GM12891 (cell line): Measurements from ENCODE around the gene ZBTB5.

Source experiments
- PAX5 ChIP-seq: IDR thresholded peaks from 2 replicates; pipeline ENCODE4 v1.6.1; 2011; ENCODE audit warnings: low read length, moderate library complexity, mild to moderate bottlenecking; ENCODE audit not compliant: insufficient read depth, severe bottlenecking
- POLR2A ChIP-seq: IDR thresholded peaks from 2 replicates; pipeline ENCODE4 v1.6.1; 2011; ENCODE audit warnings: low read depth, low read length, control low read depth
- POLR2AphosphoS5 ChIP-seq: IDR thresholded peaks from 2 replicates; pipeline ENCODE4 v1.6.1; 2011; ENCODE audit warnings: low read depth, low read length, control low read depth
- POU2F2 ChIP-seq: IDR thresholded peaks from 2 replicates; pipeline ENCODE4 v1.6.1; 2011; ENCODE audit warnings: low read depth, mild to moderate bottlenecking, control low read depth, low read length, moderate library complexity

DNA sequence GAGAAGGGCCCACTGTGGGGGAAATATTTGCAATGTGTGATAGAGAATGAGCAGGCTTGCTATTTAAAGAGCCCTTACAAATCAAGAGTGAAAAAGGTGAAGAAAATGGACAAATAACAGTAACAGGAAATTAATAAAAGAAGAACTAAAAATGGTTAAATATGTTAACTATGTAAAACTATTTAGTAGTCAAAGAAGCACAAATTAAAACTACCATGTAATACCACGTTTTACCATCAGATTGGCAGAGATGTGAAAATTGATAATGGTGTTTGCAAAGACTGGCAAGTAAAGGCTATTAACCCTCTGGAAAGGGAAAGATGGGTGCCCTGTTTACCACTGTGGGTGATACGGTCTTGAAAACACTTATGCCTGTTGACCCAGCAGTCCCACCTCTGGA is 65.9 kb downstream of the ZBTB5 start:
- TF ChIP-seq POLR2AphosphoS5 (no peak), POU2F2 (no peak), POLR2A (no peak), PAX5 (no peak)
